GM19193 (cell line): ENCODE results near the gene RAB20.

Experiments
- POLR2A ChIP-seq: IDR thresholded peaks from 4 replicates; pipeline ENCODE4 v1.6.1; 2011; ENCODE audit not compliant: insufficient read depth, insufficient read length; ENCODE audit errors: extremely low read depth

The RAB20 gene

GRCh38 chr13:110581506-110582185 is 20.1 kb upstream of the RAB20 start:
- no peak for TF ChIP-seq POLR2A

DNA sequence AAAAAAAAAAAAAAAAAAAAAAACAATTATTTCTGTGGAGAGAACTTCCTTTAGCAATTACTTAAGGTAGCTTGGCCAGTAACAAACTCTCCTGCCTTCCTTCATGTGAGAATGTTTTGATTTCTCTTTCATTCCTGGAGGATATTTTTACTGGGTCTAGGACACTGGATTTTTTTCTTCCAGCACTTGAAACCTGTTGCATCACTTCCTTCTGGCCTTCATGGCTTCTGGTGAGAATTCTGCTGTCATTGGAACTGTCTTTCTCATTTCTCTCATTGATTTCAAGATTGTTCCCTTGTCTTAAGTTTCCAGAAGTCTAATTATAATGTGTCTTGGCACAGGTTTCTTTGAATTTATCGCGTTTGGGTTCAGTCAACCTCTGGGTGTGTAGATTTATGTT is 19.3 kb upstream of the RAB20 start:
- TF ChIP-seq POLR2A: no peak

DNA sequence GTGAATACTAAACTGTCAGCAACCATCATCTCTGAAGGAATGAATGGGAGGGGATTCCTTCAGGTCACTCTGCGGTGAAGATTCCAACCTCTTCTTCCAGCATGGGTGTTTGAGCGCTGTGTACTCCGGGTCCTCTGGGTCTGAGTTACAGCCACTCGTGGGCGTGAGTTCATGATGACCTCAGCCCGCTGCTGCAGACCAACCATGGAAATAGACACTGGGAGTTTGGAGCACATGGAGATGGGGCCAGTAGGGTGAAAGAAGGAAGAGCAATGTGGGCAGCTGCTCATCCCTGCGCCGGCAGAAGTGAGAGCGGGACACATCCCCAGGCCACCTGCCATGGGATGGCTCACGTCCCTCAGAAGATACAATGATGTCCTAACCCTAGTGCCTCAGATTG is 16.8 kb upstream of the RAB20 start:
- TF ChIP-seq POLR2A: no peak

- TF ChIP-seq POLR2A: no peak
Observed at GRCh38 chr13:110576736-110577476, 15.4 kb upstream of the RAB20 start.

DNA sequence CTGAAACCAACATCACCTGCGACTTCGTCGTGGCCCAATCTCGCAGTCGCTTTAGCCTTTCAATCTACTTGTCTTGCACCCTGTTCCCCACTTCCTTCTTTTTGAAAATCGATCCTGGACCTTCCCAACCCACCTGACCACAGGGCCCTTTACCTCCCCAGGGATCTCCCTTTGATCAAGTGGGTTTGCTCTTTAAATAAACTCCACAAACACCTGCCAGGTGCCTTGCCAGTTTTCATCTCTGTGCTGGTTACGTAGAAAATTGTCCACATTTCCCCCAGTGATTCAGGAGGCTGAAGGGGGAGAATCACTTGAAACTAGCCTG is 14.5 kb upstream of the RAB20 start:
- no peak for TF ChIP-seq POLR2A

- TF ChIP-seq POLR2A: no peak
Observed at GRCh38 chr13:110575322-110576069, 14.0 kb upstream of the RAB20 start.

GRCh38 chr13:110574161-110574560 is 12.6 kb upstream of the RAB20 start:
- no peak for TF ChIP-seq POLR2A

DNA sequence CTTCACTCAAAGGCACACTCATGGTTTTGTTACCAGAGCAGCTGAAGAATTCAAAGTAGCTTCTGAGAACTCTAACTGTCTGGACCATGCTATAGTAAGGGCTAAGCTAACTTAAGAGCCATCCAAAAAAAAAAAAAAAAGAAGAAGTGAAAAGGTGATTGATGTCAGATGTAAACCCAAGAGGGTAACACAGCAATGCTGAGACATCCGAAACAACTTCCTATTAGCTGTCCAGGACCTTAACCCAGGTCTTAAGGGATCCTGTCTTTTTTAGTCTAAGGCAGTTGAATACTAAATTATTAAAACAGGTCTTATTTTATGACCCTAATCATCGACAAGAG is 11.2 kb upstream of the RAB20 start:
- no peak for TF ChIP-seq POLR2A

- no peak for TF ChIP-seq POLR2A
Observed at GRCh38 chr13:110571896-110572777, 10.6 kb upstream of the RAB20 start.

DNA sequence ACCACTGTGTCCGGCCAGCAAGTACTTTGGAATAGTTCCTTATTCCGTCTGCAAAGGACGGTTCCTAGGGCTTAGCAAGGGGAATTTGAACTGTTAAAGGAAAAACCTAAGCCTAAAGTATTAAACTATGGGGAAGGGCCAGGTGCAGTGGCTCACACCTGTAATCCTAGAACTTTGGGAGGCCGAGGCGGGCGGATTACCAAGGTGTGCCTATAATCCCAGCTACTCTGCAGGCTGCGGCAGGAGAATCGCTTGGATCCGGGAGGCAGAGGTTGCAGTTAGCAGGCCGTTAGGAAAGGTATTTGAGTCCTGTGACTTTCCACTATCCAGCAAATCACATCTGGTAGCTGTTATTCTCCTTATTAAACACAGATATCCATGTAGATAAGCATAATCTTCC is 9.4 kb upstream of the RAB20 start:
- TF ChIP-seq POLR2A: no peak

GRCh38 chr13:110568612-110569011 is 7.1 kb upstream of the RAB20 start:
- no peak for TF ChIP-seq POLR2A

- TF ChIP-seq POLR2A: no peak
Observed at GRCh38 chr13:110566171-110566570, 4.6 kb upstream of the RAB20 start.

DNA sequence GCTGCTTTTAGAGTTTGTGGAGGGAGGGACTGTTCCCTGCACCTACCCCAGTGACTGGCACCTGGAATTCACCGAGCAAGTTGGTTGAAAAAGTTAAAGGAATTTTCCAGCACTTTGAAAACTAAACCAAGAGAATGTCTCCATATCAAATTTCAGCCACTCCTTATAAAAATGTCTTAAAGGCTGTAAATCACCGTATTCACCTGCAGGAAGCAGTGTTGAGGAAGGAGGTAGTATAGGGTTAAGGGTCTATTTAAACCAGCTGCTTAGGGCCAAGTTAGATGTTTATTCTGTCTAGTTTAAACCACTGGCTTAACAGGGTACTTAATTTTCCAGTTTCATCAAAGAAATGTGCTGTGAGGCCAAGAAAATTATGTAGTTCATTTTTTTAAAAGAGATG is 3.8 kb upstream of the RAB20 start:
- TF ChIP-seq POLR2A: no peak

DNA sequence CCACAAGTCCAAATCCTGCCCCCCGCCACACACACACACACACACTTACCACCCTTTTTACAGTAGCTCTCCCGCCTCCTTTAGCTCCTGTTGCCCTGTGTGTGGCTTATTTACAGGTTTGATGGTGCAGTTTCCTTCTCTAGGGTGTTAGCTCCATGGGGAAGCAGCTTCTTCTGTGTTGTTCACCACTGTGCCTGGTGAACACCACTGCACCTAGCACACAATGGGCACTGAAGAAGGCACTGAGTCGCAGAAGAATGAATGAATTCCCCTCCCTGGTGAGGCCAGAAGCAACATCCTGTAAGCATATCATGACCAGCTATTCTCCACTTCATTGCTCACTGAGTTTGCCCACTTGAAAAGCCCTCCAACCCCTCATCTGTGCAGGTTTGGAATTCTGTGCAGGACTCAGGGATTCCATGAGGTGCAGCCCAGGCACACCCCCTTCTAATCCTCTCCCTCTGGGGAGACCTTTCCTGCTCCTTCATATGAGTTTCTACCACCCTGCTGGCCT is 3.0 kb upstream of the RAB20 start:
- no peak for TF ChIP-seq POLR2A

GRCh38 chr13:110563463-110563774 is 1.9 kb upstream of the RAB20 start:
- TF ChIP-seq POLR2A: no peak
